K562 (cell line): ENCODE data around the gene MARS1. TPM values are rescaled to one million over a fixed set of nuclear protein-coding genes. Genes with fewer than 3 reads are reported as not detected.

Source experiments
- CHD1 ChIP-seq: fragments of 200-600 bp; sonication (generic); IDR thresholded peaks from one replicate; pipeline ENCODE4 v1.6.1; 2012; ENCODE audit warnings: mild to moderate bottlenecking, moderate library complexity, low read length, inconsistent platforms
- EP300 ChIP-seq: IDR thresholded peaks from 2 replicates; pipeline ENCODE4 v1.6.1; 2012; ENCODE audit warnings: low read length, improper control_type of control experiment
- FOXJ2 ChIP-seq: fragments of 200-800 bp; sonication (Bioruptor generic); IDR thresholded peaks from 2 replicates; pipeline ENCODE4 v1.6.1; 2016; ENCODE audit warnings: missing genetic modification characterization, missing compliant biosample characterization
- MAFG ChIP-seq: fragments of 450-650 bp; conservative IDR thresholded peaks from 2 replicates; pipeline ENCODE4 v1.6.1; 2016; ENCODE audit warnings: missing genetic modification characterization, missing compliant biosample characterization
- MEF2A ChIP-seq: IDR thresholded peaks from 2 replicates; pipeline ENCODE4 v1.6.1; 2011; ENCODE audit warnings: low read depth, mild to moderate bottlenecking, low read length, moderate library complexity; ENCODE audit not compliant: control insufficient read depth
- NCOA6 ChIP-seq: fragments of 450-650 bp; IDR thresholded peaks from 2 replicates; pipeline ENCODE4 v1.6.1; 2017; ENCODE audit warnings: mild to moderate bottlenecking
- PHTF2 ChIP-seq: fragments of 250-450 bp; sonication (Bioruptor Pico); IDR thresholded peaks from 2 replicates; pipeline ENCODE4 v1.5.0; 2021; ENCODE audit warnings: mild to moderate bottlenecking
- SMARCA4 ChIP-seq: fragments of 450-650 bp; IDR thresholded peaks from 2 replicates; pipeline ENCODE4 v1.6.1; 2016
- SPI1 ChIP-seq: IDR thresholded peaks from 2 replicates; pipeline ENCODE4 v1.6.1; 2011; ENCODE audit warnings: low read depth, low read length, control low read depth, borderline replicate concordance
- ZBTB17 ChIP-seq: fragments of 450-650 bp; formaldehyde crosslinking; IDR thresholded peaks from 2 replicates; pipeline ENCODE4 v1.4.0; 2020; ENCODE audit warnings: mild to moderate bottlenecking
- ZKSCAN8 ChIP-seq: fragments of 200-800 bp; sonication (Bioruptor generic); IDR thresholded peaks from 2 replicates; pipeline ENCODE4 v1.6.1; 2016; ENCODE audit warnings: missing genetic modification characterization, missing compliant biosample characterization
- polyA plus RNA-seq, 8 experiments: library from polyadenylated mRNA; depleted of rRNA in 4 of 8; stranded (reverse) in 5 of 8; unstranded in 3 of 8; fragments of >200 nt; fragmentation: Nextera tagmentation in 2 of 8; fragmentation: Illumina TruSeq in 1 of 8; extraction: Ambion mirVana in 2 of 8; extraction: Trizol in 1 of 8; gene quantifications; 2 replicates each; pipeline versions ENCODE4 v1.2.1 to v1.2.3, GENCODE V29; 2011 to 2014; ENCODE audit warnings: inconsistent platforms in 1 of 8, missing spikeins in 1 of 8
- total RNA-seq, 7 experiments: library from RNA; depleted of rRNA in 6 of 7; stranded (reverse); fragments of >200 nt in 6 of 7; fragmentation: Illumina TruSeq in 2 of 7; extraction: Trizol in 2 of 7; gene quantifications; 2 replicates each; pipeline versions ENCODE4 v1.2.1 to v1.2.3, GENCODE V29; 2011 to 2021; ENCODE audit warnings: low replicate concordance in 1 of 7
- TF ChIP-seq, protein P1 (sequence below): fragments of 200-800 bp; sonication (Bioruptor generic); IDR thresholded peaks from 2 replicates; pipeline ENCODE4 v1.6.1; 2017; ENCODE audit warnings: missing genetic modification characterization, missing compliant biosample characterization
- TF ChIP-seq, protein P2 (sequence below): fragments of 450-650 bp; formaldehyde crosslinking; IDR thresholded peaks from 2 replicates; pipeline ENCODE4 v1.4.0; 2022; ENCODE audit warnings: mild to moderate bottlenecking, moderate library complexity
- TF ChIP-seq, protein P3 (sequence below), 2 experiments: fragments of 450-650 bp in 1 of 2; sonication (generic) in 1 of 2; formaldehyde crosslinking in 1 of 2; IDR thresholded peaks in 1 of 2; conservative IDR thresholded peaks in 1 of 2; 2 replicates each; pipeline versions ENCODE4 v1.6.1 to v1.8.1; 2016 to 2023; ENCODE audit warnings: mild to moderate bottlenecking in 2 of 2, moderate library complexity in 2 of 2, inconsistent platforms in 1 of 2, missing genetic modification reagents in 1 of 2
- TF ChIP-seq, protein P4 (sequence below), 2 experiments: fragments of 250-450 bp in 1 of 2; fragments of 450-650 bp in 1 of 2; sonication (Bioruptor Pico) in 1 of 2; IDR thresholded peaks; 2 replicates each; pipeline versions ENCODE4 v1.6.1 to v1.8.0; 2016 to 2021; ENCODE audit warnings: mild to moderate bottlenecking in 2 of 2, moderate library complexity in 2 of 2, missing compliant biosample characterization in 1 of 2, missing genetic modification characterization in 1 of 2
- TF ChIP-seq, protein P5 (sequence below): fragments of 250-450 bp; sonication (Bioruptor Pico); IDR thresholded peaks from 2 replicates; pipeline ENCODE4 v1.4.0; 2020

MARS1 gene
- total and polyA plus RNA-seq, 9 of the 15 experiments (the other 6 are each of a cell fraction or from before 2014, with no cell fraction given), result 117 to 382 (median 220) TPM

DNA sequence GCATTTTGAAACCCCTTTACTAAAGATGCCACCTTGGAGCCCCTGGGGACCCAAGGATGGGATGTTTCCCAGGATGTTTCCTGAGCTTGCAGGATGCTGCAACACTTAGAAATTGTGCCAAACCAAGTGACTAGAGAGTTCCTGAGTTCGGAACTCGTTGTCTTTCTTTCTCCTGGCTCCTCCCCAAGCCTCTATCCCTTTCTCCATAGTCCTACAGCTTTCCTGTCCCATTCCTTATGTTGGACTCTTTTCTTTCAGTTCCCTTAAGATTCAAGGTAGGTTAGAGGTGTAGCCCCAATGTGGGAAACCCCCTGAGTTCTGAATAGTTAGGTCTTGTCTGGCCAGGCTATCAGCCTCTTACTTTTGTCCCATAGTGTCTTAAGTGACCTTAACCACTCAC is 60.6 kb downstream of the MARS1 start (continued):
- no peak for TF ChIP-seq MEF2A
- peak; percentile 24; the same call in 1 of the 2 replicates for TF ChIP-seq SMARCA4
- TF ChIP-seq, protein P1, sequence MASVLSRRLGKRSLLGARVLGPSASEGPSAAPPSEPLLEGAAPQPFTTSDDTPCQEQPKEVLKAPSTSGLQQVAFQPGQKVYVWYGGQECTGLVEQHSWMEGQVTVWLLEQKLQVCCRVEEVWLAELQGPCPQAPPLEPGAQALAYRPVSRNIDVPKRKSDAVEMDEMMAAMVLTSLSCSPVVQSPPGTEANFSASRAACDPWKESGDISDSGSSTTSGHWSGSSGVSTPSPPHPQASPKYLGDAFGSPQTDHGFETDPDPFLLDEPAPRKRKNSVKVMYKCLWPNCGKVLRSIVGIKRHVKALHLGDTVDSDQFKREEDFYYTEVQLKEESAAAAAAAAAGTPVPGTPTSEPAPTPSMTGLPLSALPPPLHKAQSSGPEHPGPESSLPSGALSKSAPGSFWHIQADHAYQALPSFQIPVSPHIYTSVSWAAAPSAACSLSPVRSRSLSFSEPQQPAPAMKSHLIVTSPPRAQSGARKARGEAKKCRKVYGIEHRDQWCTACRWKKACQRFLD (CRISPR knock-in tag), result no peak
- TF ChIP-seq, protein P2, sequence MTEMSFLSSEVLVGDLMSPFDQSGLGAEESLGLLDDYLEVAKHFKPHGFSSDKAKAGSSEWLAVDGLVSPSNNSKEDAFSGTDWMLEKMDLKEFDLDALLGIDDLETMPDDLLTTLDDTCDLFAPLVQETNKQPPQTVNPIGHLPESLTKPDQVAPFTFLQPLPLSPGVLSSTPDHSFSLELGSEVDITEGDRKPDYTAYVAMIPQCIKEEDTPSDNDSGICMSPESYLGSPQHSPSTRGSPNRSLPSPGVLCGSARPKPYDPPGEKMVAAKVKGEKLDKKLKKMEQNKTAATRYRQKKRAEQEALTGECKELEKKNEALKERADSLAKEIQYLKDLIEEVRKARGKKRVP, result peak; percentile 87
- TF ChIP-seq ZBTB17 (CRISPR knock-in tag), result peak; percentile 63; the same call in 1 of the 2 replicates
- TF ChIP-seq PHTF2, result no peak
- TF ChIP-seq NCOA6, result no peak
- TF ChIP-seq FOXJ2 (tag), result 0 out of 2 replicates have a peak, but pooled peaks have one; percentile 28
- TF ChIP-seq ZKSCAN8 (CRISPR knock-in tag), result 0 out of 2 replicates have a peak, but pooled peaks have one; percentile 25
- peak; percentile 70 for TF ChIP-seq EP300
- TF ChIP-seq, protein P3, sequence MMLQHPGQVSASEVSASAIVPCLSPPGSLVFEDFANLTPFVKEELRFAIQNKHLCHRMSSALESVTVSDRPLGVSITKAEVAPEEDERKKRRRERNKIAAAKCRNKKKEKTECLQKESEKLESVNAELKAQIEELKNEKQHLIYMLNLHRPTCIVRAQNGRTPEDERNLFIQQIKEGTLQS (IDR thresholded peaks at IDR 0.05), result peak; percentile 80
- TF ChIP-seq, protein P3 (CRISPR knock-in tag; conservative IDR thresholded peaks at IDR 0.05), result no peak
- TF ChIP-seq, protein P4, sequence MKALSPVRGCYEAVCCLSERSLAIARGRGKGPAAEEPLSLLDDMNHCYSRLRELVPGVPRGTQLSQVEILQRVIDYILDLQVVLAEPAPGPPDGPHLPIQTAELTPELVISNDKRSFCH (CRISPR knock-in tag; IDR thresholded peaks at IDR 0.05), result no peak
- TF ChIP-seq, protein P4 (tag; IDR thresholded peaks at IDR 0.05), result no peak
- TF ChIP-seq SPI1, result no peak
- 0 out of 2 replicates have a peak, but pooled peaks have one; percentile 14 for TF ChIP-seq MAFG (tag)
- no peak for TF ChIP-seq CHD1
- TF ChIP-seq, protein P5, sequence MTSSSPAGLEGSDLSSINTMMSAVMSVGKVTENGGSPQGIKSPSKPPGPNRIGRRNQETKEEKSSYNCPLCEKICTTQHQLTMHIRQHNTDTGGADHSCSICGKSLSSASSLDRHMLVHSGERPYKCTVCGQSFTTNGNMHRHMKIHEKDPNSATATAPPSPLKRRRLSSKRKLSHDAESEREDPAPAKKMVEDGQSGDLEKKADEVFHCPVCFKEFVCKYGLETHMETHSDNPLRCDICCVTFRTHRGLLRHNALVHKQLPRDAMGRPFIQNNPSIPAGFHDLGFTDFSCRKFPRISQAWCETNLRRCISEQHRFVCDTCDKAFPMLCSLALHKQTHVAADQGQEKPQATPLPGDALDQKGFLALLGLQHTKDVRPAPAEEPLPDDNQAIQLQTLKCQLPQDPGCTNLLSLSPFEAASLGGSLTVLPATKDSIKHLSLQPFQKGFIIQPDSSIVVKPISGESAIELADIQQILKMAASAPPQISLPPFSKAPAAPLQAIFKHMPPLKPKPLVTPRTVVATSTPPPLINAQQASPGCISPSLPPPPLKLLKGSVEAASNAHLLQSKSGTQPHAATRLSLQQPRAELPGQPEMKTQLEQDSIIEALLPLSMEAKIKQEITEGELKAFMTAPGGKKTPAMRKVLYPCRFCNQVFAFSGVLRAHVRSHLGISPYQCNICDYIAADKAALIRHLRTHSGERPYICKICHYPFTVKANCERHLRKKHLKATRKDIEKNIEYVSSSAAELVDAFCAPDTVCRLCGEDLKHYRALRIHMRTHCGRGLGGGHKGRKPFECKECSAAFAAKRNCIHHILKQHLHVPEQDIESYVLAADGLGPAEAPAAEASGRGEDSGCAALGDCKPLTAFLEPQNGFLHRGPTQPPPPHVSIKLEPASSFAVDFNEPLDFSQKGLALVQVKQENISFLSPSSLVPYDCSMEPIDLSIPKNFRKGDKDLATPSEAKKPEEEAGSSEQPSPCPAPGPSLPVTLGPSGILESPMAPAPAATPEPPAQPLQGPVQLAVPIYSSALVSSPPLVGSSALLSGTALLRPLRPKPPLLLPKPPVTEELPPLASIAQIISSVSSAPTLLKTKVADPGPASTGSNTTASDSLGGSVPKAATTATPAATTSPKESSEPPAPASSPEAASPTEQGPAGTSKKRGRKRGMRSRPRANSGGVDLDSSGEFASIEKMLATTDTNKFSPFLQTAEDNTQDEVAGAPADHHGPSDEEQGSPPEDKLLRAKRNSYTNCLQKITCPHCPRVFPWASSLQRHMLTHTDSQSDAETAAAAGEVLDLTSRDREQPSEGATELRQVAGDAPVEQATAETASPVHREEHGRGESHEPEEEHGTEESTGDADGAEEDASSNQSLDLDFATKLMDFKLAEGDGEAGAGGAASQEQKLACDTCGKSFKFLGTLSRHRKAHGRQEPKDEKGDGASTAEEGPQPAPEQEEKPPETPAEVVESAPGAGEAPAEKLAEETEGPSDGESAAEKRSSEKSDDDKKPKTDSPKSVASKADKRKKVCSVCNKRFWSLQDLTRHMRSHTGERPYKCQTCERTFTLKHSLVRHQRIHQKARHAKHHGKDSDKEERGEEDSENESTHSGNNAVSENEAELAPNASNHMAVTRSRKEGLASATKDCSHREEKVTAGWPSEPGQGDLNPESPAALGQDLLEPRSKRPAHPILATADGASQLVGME (CRISPR knock-in tag), result 0 out of 2 replicates have a peak, but pooled peaks have one; percentile 6
